Transverse colon (tissue), 4 donors: ENCODE measurements around the gene AFTPH.
"Not testable (repeated sequence)": the region's sequence is repeated elsewhere in the genome, so short reads cannot be mapped to it uniquely, and the experiment has no call there.

Experiments
- EP300 ChIP-seq: sonication (generic); formaldehyde crosslinking; IDR thresholded peaks from one replicate; pipeline ENCODE4 v1.6.1; 2017; ENCODE audit warnings: antibody characterized with exemption, low read depth
- POLR2A ChIP-seq: fragments of 450-650 bp; IDR thresholded peaks from one replicate; pipeline ENCODE4 v1.6.1; 2016; ENCODE audit warnings: antibody characterized with exemption, mild to moderate bottlenecking, moderate library complexity
- POLR2AphosphoS5 ChIP-seq, 3 donors: sonication (generic); formaldehyde crosslinking; IDR thresholded peaks; one replicate each; pipeline ENCODE4 v1.6.1; 2016; ENCODE audit warnings: antibody characterized with exemption in 3 of 3
- TF ChIP-seq, protein P1 (sequence below), 5 experiments: fragments of 200-600 bp in 3 of 5; fragments of 450-650 bp in 2 of 5; sonication (generic) in 3 of 5; IDR thresholded peaks; 1 replicate in 2 of 5; 2 replicates in 3 of 5; pipeline ENCODE4 v1.5.1; 2016 to 2017; ENCODE audit warnings: antibody characterized with exemption in 5 of 5, inconsistent platforms in 3 of 5, mild to moderate bottlenecking in 2 of 5, moderate library complexity in 1 of 5

DNA sequence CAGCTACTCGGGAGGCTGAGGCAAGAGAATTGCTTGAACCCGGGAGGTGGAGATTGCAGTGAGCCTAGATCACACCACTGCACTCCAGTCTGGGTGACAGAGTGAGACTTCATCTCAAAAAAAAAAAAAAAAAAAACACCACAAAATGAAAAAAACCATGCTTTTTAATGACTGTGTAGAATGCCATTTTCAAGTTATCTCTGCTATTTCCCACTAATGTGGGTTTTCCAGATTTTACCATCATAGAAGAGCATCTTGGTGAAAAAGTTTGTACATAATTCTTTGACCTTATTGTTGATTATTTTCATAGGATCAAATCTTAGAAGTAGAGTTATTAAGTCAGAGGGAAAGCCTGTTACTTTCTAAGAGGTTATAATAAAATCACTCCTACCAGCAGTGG, 6.8 kb downstream of the AFTPH start:
- TF ChIP-seq, protein P1, sequence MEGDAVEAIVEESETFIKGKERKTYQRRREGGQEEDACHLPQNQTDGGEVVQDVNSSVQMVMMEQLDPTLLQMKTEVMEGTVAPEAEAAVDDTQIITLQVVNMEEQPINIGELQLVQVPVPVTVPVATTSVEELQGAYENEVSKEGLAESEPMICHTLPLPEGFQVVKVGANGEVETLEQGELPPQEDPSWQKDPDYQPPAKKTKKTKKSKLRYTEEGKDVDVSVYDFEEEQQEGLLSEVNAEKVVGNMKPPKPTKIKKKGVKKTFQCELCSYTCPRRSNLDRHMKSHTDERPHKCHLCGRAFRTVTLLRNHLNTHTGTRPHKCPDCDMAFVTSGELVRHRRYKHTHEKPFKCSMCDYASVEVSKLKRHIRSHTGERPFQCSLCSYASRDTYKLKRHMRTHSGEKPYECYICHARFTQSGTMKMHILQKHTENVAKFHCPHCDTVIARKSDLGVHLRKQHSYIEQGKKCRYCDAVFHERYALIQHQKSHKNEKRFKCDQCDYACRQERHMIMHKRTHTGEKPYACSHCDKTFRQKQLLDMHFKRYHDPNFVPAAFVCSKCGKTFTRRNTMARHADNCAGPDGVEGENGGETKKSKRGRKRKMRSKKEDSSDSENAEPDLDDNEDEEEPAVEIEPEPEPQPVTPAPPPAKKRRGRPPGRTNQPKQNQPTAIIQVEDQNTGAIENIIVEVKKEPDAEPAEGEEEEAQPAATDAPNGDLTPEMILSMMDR (IDR thresholded peaks at IDR 0.05) = not testable (repeated sequence)
- TF ChIP-seq POLR2A; EP300; POLR2AphosphoS5 (IDR thresholded peaks at IDR 0.05): not testable (repeated sequence)
